ENCODE measurements around the gene POLR3E.
A peak's percentile ranks its signal among the peaks of the same experiment; 100 is the strongest.

Gene POLR3E

GRCh38 chr16:22317001-22317530 lies 19.9 kb downstream of the POLR3E start:
- no peak for DNase-seq

DNA sequence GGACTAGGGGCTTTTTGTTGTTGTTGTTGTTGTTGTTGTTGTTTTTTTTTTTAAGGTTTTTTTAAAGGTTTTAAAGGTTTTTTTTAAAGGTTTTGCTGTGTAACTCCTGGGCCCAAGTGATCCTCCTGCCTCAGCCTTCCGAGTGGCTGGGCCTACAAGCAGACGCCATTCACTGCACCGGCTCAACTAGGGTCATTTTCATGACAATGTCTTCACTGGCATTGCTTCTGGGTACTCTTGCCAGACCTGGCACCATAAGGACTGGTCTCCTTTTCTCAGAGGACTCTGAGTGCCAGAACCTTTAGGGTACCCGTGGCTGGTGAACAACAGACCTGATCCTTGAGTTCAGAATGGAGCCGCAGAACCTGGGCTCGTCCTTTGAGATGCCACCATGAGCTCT lies 20.4 kb downstream of the POLR3E start:
- DNase-seq, result no peak

GRCh38 chr16:22318690-22319358 lies 21.6 kb downstream of the POLR3E start:
- DNase-seq, result peak in 4 of 5 experiments; percentile 16 to 54 (median 42)

DNA sequence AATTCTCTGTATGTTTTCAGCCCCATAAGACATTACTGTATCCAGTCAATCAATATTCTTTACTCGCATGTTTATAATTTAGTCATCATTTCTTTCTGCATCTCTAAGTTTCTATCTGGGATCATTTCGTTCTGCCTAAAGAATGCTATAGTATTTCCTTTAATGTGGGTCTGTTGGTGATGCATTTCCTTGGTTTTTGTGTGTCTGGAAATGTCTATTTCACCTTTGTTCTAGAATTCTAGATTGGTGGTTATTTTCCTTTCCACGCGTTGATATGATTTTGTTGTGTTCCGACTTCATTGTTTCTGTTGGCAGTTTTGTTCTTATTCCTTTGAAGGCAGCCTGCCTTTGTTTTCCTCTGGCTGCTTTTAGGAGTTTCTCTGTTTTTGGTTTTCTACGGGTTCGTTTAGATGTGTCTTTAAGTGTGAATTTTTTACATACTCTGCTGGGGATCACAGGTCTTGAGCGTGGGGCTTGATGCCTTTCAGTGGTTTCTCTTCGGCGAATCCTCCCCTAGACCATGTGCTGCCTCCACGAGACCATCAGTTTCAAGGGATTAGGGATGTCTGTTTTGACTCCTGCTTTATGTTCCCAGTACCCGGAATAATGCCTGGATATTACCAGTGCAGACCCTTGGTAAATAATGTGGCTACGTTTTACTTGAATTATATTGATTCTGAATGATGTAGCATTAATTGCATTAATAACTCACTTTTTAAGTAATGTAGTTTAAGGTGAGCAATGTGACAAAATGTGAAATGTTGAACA lies 23.5 kb downstream of the POLR3E start:
- no peak for DNase-seq

DNA sequence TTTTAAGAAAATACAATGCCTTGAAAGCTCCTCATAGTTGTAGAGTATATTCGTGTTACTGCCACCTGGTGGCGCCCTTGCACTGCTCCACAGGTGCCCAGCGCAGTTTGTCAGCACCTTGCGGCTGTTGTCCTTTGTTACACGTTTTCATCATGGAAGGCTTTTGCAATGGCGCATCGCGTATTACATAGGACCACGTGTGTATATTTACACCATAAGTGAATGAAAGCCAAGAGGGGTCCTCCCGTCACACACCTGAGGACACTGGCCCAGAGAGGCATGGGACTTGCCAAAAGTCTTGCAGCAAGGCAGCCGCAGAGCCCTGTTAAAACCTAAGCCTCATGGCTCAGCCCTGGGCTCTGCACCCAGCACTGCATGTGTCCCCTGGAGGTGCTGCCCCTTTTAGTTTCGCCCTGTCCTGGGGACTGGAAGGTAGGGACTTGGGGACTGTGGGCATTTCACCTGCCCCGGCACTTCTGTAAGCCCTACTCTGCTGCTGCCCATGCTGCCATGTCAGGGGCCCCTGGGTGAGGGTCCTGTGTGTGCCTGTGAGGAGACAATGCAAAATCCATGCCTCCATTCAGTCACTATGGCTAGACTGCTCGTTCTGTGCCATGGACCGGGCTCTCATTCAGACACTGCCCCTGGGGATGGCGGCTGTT lies 24.3 kb downstream of the POLR3E start:
- DNase-seq, result peak; percentile 47 to 86 (median 56)

DNA sequence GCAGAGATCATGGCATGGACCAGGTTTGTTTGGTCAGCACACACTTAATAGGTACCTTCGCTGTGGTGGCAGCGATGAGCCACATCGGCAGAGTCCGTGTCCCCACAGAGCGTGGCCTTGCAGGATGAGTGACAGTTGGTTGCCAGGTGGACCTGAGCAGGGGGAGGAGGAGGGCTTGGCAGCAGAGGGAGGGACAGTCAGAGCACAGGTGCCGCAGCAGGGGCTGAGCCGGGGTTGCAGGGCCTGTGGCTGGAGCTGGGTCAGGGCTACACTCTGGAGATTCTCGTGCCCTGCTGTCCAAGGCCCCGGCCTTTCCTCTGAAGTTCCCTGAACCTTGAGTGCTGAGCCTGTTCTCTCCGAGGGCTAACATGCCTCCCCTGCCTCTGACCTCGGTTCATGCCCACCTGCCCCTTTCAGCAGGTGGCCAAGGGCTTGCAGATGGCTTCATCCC lies 24.8 kb downstream of the POLR3E start:
- no peak for DNase-seq

DNA sequence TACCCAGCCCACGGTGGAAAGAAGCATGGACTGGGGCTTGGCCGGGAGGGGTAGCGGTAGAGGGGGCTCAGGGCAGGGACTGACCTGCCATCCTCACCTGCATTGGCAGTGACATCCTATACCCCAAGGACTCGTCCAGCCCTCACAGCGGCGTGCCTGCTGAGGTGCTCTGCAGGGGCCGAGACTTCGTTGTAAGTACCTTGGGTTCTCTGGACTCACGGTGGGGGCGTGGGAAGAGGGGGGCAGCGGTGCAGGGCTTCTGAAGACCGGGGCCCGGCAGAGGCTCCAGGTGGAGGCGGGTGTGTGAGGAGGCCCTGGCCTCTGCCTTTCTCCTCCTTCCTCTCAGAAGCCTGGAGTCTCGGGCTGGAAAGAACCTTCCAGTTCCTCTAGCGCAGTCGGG lies 25.5 kb downstream of the POLR3E start:
- DNase-seq, result no peak

DNA sequence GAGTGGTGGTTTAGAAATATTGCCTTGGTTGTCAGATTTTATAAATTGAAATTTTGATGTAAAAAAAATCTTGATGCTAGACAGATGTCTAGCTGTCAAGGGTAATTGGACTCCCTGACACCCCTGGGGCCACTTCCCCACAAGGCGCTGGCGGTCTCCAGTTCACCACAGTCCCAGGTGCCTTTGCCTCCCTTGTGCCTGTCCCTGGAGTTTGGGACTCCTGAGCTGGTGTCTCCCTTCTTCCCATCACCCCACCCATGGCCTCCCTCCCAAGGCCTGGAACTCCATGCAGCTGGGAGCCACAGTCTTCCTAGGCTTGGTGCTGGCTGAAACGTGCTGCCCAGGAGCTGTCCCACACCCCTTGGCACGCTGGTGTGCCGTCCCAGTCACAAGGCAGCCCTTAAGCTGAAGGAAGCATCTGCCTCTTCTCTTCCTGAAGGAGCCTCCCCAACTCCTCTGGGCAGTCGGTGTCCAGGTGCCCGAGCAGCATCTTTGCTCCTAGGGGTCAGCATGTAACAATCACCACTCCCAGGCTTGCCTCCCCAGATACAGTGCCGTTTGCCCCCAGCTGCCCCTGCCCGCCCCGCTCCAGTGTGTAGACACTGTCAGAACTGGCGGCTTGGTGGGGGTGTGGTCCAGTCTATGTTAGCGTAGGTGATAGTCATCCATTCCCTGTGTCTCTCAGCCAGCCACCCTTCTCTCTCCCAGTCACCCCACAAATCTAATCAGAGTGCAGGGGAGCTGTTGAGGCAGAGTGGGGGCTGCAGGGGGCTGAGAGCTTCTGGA lies 26.2 kb downstream of the POLR3E start:
- DNase-seq, result no peak

DNA sequence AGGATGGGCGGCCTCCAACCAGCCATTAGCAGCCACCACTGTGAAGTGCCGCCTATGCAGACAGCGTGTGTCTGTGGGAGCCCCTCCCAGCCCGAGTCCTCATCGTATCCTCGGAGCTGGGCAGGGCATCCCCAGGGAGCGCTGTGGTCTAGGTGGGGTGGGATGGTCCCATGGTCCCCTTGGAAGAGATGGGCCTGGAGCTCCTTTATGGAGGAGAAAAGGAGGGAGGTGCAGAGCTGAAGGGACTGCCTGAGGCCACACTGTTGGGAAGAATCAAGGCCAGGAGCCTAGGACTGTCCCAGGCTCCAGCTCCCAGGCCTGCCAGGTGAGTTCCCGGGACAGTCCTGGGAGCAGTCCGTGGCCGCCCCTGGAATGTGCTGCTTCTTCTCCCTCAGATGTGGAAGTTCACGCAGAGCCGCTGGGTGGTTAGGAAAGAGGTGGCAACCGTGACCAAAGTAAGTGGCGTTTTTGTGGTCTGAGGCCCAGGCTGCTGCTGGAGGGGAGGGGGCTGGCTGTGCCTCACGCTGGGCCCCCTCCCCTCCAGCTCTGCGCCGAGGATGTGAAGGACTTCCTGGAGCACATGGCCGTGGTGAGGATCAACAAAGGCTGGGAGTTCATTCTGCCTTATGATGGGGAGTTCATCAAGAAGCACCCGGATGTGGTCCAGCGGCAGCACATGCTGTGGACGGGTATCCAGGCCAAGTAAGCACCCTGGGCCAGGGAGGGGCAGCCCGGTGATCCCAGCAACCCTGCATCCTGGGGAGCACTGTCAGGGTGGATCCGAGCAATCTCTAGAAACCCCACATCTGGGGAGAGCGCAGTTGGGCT lies 27.0 kb downstream of the POLR3E start:
- no peak for DNase-seq

DNA sequence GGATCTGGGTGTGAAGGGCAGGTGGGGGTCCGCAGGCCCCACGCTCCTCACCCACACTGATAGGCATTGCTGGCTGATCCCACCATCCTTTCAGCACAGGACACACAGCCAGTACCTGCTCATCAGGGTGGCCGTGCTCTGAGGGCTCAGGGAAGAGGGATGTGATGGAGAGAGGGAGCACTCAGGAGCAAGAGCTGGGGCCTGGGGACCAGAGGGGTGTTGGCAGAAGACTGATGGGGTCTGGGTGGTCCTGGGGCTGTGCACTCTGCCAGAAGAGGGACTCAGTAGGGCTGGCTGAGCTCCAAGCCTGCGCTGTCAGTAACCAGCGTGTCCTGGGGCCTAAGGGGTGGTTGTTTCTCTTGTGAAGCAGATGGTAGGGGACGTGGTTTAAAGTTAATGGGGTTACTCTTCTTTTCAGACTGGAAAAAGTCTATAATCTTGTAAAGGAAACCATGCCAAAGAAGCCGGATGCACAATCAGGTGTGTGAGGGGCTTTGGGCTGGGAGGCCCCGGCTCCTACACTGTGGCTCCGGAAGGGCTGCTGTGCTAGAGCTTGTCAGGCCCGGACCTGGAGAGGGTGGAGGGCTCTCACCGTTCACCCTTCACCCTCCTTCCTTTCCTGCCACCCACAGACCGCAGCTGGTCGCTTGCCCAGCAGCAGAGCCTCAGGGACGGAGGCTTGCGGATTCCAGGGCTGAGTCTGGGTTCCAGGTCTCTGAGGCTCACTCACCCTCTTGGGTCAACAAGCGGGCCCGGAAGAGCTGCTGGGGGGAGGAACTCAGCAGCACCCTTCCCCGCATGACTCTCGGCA lies 27.8 kb downstream of the POLR3E start:
- no peak for DNase-seq

DNA sequence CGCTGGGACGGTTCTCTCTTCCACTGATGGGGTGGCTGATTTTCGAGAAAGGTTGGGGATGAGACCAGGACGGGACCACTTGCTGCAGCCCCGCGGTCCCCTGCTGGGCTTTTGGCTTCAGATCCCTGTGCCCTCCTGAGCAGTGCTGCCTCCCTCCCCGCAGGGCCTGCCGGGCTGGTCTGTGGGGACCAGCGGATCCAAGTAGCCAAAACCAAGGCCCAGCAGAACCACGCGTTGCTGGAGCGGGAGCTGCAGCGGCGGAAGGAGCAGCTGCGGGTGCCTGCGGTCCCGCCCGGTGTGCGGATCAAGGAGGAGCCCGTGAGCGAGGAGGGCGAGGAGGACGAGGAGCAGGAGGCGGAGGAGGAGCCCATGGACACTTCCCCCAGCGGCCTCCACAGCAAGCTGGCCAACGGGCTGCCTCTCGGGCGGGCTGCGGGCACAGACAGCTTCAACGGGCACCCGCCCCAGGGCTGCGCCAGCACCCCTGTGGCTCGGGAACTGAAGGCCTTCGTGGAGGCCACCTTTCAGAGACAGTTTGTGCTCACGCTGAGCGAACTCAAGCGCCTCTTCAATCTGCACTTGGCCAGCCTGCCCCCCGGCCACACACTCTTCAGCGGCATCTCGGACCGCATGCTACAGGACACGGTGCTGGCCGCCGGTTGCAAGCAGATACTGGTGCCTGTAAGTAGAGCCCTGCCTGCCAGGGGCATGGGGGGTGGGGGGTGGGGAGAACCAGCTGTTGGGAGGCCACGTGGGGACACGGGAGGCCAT lies 28.6 kb downstream of the POLR3E start:
- no peak for DNase-seq

DNA sequence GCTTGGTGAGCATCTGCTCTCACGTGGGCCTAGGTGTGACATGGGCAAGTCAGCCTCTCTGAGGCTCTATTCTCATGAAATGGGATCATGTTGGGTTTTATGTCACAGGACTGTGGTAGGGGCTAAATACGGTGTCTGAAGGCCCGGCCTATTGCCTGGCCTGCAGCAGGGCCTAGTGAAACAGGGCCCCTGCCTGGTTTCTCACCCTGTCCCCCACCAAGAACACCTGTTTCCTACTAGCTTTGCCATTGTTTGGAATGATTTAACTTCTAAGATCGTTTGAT lies 29.1 kb downstream of the POLR3E start:
- DNase-seq, result no peak

- no peak for DNase-seq
Measured at GRCh38 chr16:22326771-22327445, 29.7 kb downstream of the POLR3E start.

GRCh38 chr16:22327446-22327775 lies 30.2 kb downstream of the POLR3E start:
- DNase-seq, result no peak

DNA sequence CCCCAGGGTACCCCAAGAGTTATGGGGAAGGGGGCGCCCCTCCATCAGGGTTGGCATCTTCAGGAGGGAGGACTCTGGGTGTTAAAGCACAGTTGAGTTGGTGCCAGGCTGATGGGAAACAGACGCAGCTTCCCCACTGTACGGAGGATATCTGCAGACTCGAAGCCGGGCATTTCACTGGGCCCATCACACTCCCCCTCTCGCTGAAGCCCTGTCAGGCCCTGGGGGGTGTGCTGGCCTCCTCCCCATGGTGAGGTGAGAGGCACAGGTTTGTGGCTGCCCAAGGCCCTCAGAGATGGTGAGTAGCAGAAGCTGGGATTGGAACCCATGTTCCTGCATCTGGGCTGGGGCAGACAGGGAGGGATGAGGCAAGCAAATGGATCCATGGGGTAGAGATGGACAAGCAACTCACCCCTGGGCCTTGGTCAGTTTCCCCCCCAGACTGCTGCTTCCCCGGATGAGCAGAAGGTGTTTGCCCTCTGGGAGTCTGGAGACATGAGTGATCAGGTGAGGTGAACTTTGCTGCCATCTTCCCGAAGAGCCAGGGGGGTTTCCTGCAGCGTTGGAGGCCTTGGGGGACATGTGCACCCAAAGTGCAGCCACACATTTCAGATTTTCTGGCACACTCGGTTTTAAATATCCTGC lies 31.0 kb downstream of the POLR3E start:
- no peak for DNase-seq

DNA sequence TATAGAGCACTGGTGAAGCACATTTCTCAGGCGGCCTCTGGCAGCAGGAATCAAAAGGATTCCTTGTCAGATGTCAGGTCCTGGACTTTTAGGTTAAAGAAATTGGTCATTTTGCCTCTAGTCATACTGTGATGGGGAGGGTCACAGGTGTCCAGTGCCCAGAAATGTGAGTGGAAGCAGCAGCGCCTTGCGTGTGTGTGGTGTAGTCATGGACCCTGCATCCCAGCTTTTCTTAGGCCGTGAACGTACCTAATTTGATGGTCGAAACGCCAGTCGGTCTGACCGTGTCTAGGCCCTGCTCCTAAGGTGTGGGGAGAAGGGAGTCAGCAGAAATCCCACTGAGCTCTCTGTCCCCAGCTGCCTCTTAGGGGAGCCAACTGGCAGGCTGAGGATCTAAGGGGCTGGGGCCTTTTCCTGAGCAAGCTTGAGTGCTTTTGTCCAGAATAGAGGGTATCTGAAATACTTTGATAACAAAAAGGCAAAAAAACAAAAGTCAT lies 32.0 kb downstream of the POLR3E start:
- no peak for DNase-seq

DNA sequence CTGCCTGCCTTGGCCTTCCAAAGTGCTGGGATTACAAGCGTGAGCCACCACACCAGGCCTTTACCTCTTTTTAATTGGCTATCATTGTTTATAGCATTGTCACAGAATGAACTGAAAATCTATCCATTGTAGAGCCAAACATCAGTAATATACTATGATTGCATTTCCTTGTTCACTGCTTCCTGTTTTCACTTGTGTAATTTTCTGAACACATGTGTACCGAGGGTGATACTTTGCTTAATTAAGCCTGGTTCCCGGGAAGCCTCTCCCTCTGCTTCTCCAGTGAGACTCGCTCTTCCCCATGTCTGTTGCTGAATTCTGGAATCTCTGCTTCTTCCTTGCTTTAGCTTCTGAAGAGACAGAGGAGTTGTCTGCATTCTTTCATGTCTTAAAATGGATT lies 33.1 kb downstream of the POLR3E start:
- no peak for DNase-seq

- no peak for DNase-seq
Measured at GRCh38 chr16:22333457-22333994, 36.3 kb downstream of the POLR3E start.

All from T-helper 2 cell (primary cell).